Uterus (tissue), 4 donors: ENCODE measurements around the gene NNT. TPM values are rescaled to one million over a fixed set of nuclear protein-coding genes. Genes with fewer than 3 reads are reported as not detected.
"Not testable (repeated sequence)": the region's sequence is repeated elsewhere in the genome, so short reads cannot be mapped to it uniquely, and the experiment has no call there.

ENCODE experiments used
- DNase-seq, 2 donors: peaks; one replicate each; pipeline ENCODE4 v3.0.0-alpha.2; 2019 to 2020
- H3K27ac ChIP-seq, 2 donors: fragments of 200-600 bp; sonication (generic); 1 replicate in 1 of 2; 2 replicates in 1 of 2; pipeline ENCODE4 v1.5.1; 2016 to 2018
- H3K27me3 ChIP-seq, 2 donors: fragments of 200-600 bp; sonication (generic); one replicate each; pipeline ENCODE4 v1.5.1; 2018 to 2019; ENCODE audit warnings: control low read depth in 1 of 2
- H3K36me3 ChIP-seq, 2 donors: fragments of 200-600 bp; sonication (generic); one replicate each; pipeline ENCODE4 v1.5.1; 2019; ENCODE audit warnings: control low read depth in 1 of 2
- H3K4me1 ChIP-seq, 2 donors: fragments of 200-600 bp; sonication (generic); one replicate each; pipeline ENCODE4 v1.5.1; 2018 to 2019; ENCODE audit warnings: control low read depth in 1 of 2
- H3K4me3 ChIP-seq, 2 donors: fragments of 200-600 bp; sonication (generic); 1 replicate in 1 of 2; 2 replicates in 1 of 2; pipeline ENCODE4 v1.5.1; 2018 to 2019; ENCODE audit warnings: mild to moderate bottlenecking in 1 of 2
- H3K9me3 ChIP-seq, 2 donors: fragments of 200-600 bp; sonication (generic); one replicate each; pipeline ENCODE4 v1.5.1; 2019; ENCODE audit warnings: control low read depth in 1 of 2
- POLR2A ChIP-seq, 2 donors: fragments of 450-650 bp; IDR thresholded peaks; one replicate each; pipeline ENCODE4 v1.6.1; 2016; ENCODE audit warnings: antibody characterized with exemption in 2 of 2, mild to moderate bottlenecking in 1 of 2, moderate library complexity in 1 of 2
- intact Hi-C: fragments of 100-400 bp; cut with DNase I; formaldehyde crosslinking; loops from one replicate; pipeline ENCODE4 v1.15.1; 2023; ENCODE audit warnings: low total_unique reads
- total RNA-seq, 4 donors: library from RNA; depleted of rRNA in 3 of 4; stranded (reverse); fragments of >200 nt in 3 of 4; gene quantifications; one replicate each; pipeline versions ENCODE4 v1.1.0 to v1.2.4, GENCODE V29; 2014 to 2023
- TF ChIP-seq, protein P1 (sequence below), 4 experiments: fragments of 200-600 bp in 2 of 4; fragments of 450-650 bp in 2 of 4; sonication (generic) in 2 of 4; IDR thresholded peaks; one replicate each; pipeline ENCODE4 v1.5.1; 2016 to 2019; ENCODE audit warnings: antibody characterized with exemption in 4 of 4, mild to moderate bottlenecking in 2 of 4, moderate library complexity in 1 of 4
- donor health status: DM: yes; HTN: yes; CAD: no.

The NNT gene
- total RNA-seq, 4 donors from 2014 or later = 25.3 to 112 (median 43.8) TPM

DNA sequence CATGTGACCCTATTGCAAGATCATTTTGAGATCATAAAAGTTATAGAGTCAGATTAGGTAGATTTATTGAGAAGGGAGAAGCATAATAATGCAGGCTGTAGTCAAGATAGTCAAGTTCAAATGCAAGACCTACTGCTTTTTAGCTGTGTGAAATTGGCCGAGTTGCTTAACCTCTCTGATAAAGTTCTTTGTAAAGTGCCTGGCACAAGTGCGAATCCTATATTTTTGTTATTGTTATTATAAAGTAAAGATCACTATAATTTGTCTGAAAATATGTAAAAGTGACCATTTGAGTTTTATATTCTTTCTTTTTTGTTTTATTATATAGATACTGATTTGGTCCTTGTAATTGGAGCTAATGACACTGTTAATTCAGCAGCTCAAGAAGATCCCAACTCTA is 99.3 kb downstream of the NNT start:
- Histone ChIP-seq H3K27me3 (no peaks in the 10 kb centered on the region), H3K36me3 (no peaks in the 10 kb centered on the region), H3K4me3 (no peak overlapping the region), H3K27ac (peak overlapping the region in 1 of 2 donors; percentile 13), H3K4me1 (no peaks in the 10 kb centered on the region), H3K9me3 (no peaks in the 10 kb centered on the region)
- no peak for DNase-seq
- TF ChIP-seq, protein P1, sequence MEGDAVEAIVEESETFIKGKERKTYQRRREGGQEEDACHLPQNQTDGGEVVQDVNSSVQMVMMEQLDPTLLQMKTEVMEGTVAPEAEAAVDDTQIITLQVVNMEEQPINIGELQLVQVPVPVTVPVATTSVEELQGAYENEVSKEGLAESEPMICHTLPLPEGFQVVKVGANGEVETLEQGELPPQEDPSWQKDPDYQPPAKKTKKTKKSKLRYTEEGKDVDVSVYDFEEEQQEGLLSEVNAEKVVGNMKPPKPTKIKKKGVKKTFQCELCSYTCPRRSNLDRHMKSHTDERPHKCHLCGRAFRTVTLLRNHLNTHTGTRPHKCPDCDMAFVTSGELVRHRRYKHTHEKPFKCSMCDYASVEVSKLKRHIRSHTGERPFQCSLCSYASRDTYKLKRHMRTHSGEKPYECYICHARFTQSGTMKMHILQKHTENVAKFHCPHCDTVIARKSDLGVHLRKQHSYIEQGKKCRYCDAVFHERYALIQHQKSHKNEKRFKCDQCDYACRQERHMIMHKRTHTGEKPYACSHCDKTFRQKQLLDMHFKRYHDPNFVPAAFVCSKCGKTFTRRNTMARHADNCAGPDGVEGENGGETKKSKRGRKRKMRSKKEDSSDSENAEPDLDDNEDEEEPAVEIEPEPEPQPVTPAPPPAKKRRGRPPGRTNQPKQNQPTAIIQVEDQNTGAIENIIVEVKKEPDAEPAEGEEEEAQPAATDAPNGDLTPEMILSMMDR (IDR thresholded peaks at IDR 0.05) = no peak
- TF ChIP-seq POLR2A (IDR thresholded peaks at IDR 0.05) = no peak
- intact Hi-C loops = no loop called here

DNA sequence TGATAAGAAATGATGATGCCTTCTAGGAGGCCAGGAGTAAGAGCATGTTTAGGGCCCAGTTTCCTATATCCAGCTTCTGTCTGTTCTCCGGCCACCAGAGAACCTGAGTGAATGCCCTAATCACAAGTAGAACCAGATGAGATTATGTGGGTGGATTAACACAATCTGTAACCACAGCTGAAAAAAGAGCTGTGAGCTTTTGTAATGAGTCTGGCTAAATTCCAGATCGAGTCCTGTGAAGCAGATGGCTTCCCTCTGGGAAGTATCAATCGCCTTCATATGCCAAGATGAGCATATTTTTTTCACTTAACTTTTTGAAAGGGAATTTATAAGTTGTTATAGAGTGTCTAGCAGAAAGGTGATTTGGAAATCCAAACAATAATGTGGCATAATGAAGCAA is 99.8 kb downstream of the NNT start:
- Histone ChIP-seq H3K36me3 (no peaks in the 10 kb centered on the region), H3K27me3 (no peaks in the 10 kb centered on the region), H3K4me3 (no peak overlapping the region), H3K4me1 (no peaks in the 10 kb centered on the region), H3K27ac (peak overlapping the region in 1 of 2 donors; percentile 13), H3K9me3 (no peaks in the 10 kb centered on the region)
- TF ChIP-seq, protein P1 (IDR thresholded peaks at IDR 0.05) = no peak
- no peak for TF ChIP-seq POLR2A (IDR thresholded peaks at IDR 0.05)
- no peak for DNase-seq
- intact Hi-C loops = no loop called here

DNA sequence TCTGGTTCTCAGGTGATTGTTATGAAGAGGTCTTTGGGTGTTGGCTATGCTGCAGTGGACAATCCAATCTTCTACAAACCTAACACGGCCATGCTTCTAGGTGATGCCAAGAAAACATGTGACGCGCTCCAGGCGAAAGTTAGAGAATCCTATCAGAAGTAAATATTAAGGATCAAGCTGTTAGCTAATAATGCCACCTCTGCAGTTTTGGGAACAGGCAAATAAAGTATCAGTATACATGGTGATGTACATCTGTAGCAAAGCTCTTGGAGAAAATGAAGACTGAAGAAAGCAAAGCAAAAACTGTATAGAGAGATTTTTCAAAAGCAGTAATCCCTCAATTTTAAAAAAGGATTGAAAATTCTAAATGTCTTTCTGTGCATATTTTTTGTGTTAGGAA is 101.3 kb downstream of the NNT start:
- H3K27ac ChIP-seq = no peak overlapping the region
- H3K27me3 ChIP-seq = no peaks in the 10 kb centered on the region
- no peak for DNase-seq
- intact Hi-C loops = no loop called here
- H3K4me1 ChIP-seq = no peaks in the 10 kb centered on the region
- no peak overlapping the region for H3K4me3 ChIP-seq
- no peak for TF ChIP-seq POLR2A (IDR thresholded peaks at IDR 0.05)
- TF ChIP-seq, protein P1 (IDR thresholded peaks at IDR 0.05) = no peak
- no peaks in the 10 kb centered on the region for H3K36me3 ChIP-seq
- no peaks in the 10 kb centered on the region for H3K9me3 ChIP-seq

DNA sequence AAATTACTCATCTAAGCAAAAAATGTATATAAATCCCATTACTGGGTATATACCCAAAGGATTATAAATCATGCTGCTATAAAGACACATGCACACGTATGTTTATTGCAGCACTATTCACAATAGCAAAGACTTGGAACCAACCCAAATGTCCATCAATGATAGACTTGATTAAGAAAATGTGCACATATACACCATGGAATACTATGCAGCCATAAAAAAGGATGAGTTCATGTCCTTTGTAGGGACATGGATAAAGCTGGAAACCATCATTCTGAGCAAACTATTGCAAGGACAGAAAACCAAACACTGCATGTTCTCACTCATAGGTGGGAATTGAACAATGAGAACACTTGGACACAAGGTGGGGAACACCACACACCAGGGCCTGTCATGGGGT is 103.6 kb downstream of the NNT start:
- H3K27ac ChIP-seq, H3K4me1 ChIP-seq, H3K9me3 ChIP-seq, intact Hi-C loops, DNase-seq, H3K36me3 ChIP-seq, H3K27me3 ChIP-seq, H3K4me3 ChIP-seq: not testable (repeated sequence)

DNA sequence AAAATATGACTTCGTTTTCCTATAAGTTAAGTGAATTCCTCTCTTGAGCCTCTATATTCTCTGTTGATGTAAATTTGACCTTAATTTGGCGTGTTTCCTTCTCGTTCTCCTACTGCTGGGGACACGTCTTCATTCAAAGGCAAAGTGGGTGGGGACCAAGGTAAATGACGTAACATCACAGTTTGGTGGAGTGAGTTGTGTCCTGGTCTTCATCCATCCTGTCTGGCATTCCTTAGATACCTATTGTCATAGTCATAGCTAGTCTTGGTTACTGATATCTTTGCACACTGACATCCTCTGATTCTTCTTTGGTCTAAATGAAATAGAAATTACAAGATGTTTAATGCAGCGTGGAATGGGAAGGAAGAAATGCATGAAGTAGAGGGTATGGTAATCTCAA is 108.5 kb downstream of the NNT start:
- no peaks in the 10 kb centered on the region for H3K9me3 ChIP-seq
- H3K36me3 ChIP-seq = no peaks in the 10 kb centered on the region
- intact Hi-C loops = no loop called here
- H3K27me3 ChIP-seq = no peaks in the 10 kb centered on the region
- TF ChIP-seq, protein P1 (IDR thresholded peaks at IDR 0.05) = no peak
- no peak for TF ChIP-seq POLR2A (IDR thresholded peaks at IDR 0.05)
- no peak overlapping the region for H3K4me3 ChIP-seq
- DNase-seq = no peak
- no peaks in the 10 kb centered on the region for H3K4me1 ChIP-seq
- H3K27ac ChIP-seq = no peak overlapping the region

DNA sequence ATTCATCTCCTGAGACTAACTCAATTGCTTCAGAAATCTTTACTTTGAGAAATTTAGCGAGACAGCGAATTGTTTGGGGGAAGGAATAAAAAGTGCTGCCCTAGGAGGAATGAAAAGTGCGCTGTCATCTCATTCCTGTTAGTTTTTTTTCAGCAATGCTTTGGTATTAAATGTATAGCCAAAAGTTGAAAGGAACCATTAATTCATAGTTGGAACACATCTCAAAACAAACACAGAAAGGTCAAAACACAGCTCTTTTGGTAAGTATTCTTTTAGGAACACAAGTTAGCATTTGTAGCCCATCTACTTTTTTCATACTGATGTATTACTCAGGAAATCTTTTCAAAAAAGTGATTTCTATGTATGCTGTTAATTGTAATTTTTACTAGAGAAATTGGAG is 109.1 kb downstream of the NNT start:
- Histone ChIP-seq H3K4me3 (no peak overlapping the region), H3K27me3 (no peaks in the 10 kb centered on the region), H3K36me3 (no peaks in the 10 kb centered on the region), H3K9me3 (no peaks in the 10 kb centered on the region), H3K4me1 (no peaks in the 10 kb centered on the region), H3K27ac (no peak overlapping the region)
- intact Hi-C loops = no loop called here
- TF ChIP-seq POLR2A (IDR thresholded peaks at IDR 0.05) = no peak
- TF ChIP-seq, protein P1 (IDR thresholded peaks at IDR 0.05) = no peak
- DNase-seq = no peak

DNA sequence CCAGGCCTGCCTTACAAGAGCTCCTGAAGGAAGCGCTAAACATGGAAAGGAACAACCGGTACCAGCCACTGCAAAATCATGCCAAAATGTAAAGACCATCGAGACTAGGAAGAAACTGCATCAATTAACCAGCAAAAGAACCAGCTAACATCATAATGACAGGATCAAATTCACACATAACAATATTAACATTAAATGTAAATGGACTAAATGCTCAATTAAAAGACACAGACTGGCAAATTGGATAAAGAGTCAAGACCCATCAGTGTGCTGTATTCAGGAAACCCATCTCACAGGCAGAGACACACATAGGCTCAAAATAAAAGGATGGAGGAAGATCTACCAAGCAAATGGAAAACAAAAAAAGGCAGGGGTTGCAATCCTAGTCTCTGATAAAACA is 116.8 kb downstream of the NNT start:
- H3K27ac ChIP-seq, H3K27me3 ChIP-seq, H3K4me3 ChIP-seq, H3K9me3 ChIP-seq, H3K4me1 ChIP-seq, DNase-seq, H3K36me3 ChIP-seq, intact Hi-C loops: not testable (repeated sequence)
